Measurements from ENCODE around the gene PDCD5. TPM values are rescaled to one million over a fixed set of nuclear protein-coding genes. Genes with fewer than 3 reads are reported as not detected.

Gene PDCD5
- polyA plus RNA-seq, 3 donors: 41.4 to 84.5 (median 79.9) TPM

GRCh38 chr19:32542477-32543108 lies 38.4 kb upstream of the PDCD5 start:
- 93% methylated on average over 4 of the region's 8 CpGs for WGBS (ENCODE audit: insufficient coverage)
- H3K27ac ChIP-seq (ENCODE audit: low read depth in 1 of 2, low read length in 2 of 2): no peak overlapping the region
- TF ChIP-seq CTCF (IDR thresholded peaks at IDR 0.05): no peak

GRCh38 chr19:32543115-32543900 lies 37.7 kb upstream of the PDCD5 start:
- H3K4me1 ChIP-seq (ENCODE audit: control insufficient read depth in 1 of 2, insufficient read depth in 2 of 2, low read length in 2 of 2): no peaks in the 10 kb centered on the region
- WGBS (ENCODE audit: insufficient coverage): 81% methylated on average over 6 of the region's 11 CpGs
- H3K9me3 ChIP-seq (replicated peaks in 1 of 2; ENCODE audit: control insufficient read depth in 1 of 2, insufficient read depth in 1 of 2, low read length in 2 of 2): no peaks in the 10 kb centered on the region
- H3K9ac ChIP-seq (ENCODE audit: insufficient read depth, low read length, poor library complexity, severe bottlenecking): no peak overlapping the region
- no peak overlapping the region for H3K4me2 ChIP-seq (replicated peaks; ENCODE audit: extremely low read depth, low read length, poor library complexity, severe bottlenecking)
- no peaks in the 10 kb centered on the region for H3K36me3 ChIP-seq (replicated peaks in 1 of 2; ENCODE audit: control insufficient read depth in 1 of 2, insufficient read depth in 2 of 2, low read length in 2 of 2)
- no peak overlapping the region for H2AFZ ChIP-seq (ENCODE audit: insufficient read depth, low read depth, low read length, poor library complexity, severe bottlenecking)
- no peaks in the 10 kb centered on the region for H3K36me3 Mint-ChIP-seq
- H3K27ac Mint-ChIP-seq: no peak overlapping the region
- no peak overlapping the region for H3K4me3 Mint-ChIP-seq
- H3K79me2 ChIP-seq (ENCODE audit: insufficient read depth, low read length): no peaks in the 10 kb centered on the region
- no peaks in the 10 kb centered on the region for H3K27me3 ChIP-seq (ENCODE audit: control insufficient read depth in 2 of 2, insufficient read depth in 2 of 2, low read length in 2 of 2)
- intact Hi-C loops (cut with micrococcal nuclease): no loop called here
- peaks cover 2 to 11% (median 11%) of the 10 kb centered on the region in 7 donors for H3K9me3 Mint-ChIP-seq
- no peaks in the 10 kb centered on the region for H3K4me1 Mint-ChIP-seq
- DNase-seq: no peak
- peaks cover 6 to 16% (median 10%) of the 10 kb centered on the region in 3 donors for H3K27me3 Mint-ChIP-seq (ENCODE audit: low read depth in 3 of 3)
- no peaks in the 10 kb centered on the region for H4K20me1 ChIP-seq (ENCODE audit: insufficient read depth, low read length)
- no peak overlapping the region for H3K27ac ChIP-seq (ENCODE audit: low read depth in 1 of 2, low read length in 2 of 2)
- H3K4me3 ChIP-seq (replicated peaks in 1 of 3; ENCODE audit: low read depth in 2 of 3, low read length in 3 of 3): no peak overlapping the region
- no peak for TF ChIP-seq CTCF (IDR thresholded peaks at IDR 0.05)

More at GRCh38 chr19:32542477-32543108, 38.4 kb upstream of the PDCD5 start:
- no peak overlapping the region for H3K4me3 Mint-ChIP-seq
- Histone ChIP-seq H3K27me3 (ENCODE audit: control insufficient read depth in 2 of 2, insufficient read depth in 2 of 2, low read length in 2 of 2) (no peaks in the 10 kb centered on the region), H4K20me1 (ENCODE audit: insufficient read depth, low read length) (no peaks in the 10 kb centered on the region), H3K79me2 (ENCODE audit: insufficient read depth, low read length) (no peaks in the 10 kb centered on the region), H3K4me2 (replicated peaks; ENCODE audit: extremely low read depth, low read length, poor library complexity, severe bottlenecking) (no peak overlapping the region), H3K9ac (ENCODE audit: insufficient read depth, low read length, poor library complexity, severe bottlenecking) (no peak overlapping the region), H3K36me3 (replicated peaks in 1 of 2; ENCODE audit: control insufficient read depth in 1 of 2, insufficient read depth in 2 of 2, low read length in 2 of 2) (no peaks in the 10 kb centered on the region), H2AFZ (ENCODE audit: insufficient read depth, low read depth, low read length, poor library complexity, severe bottlenecking) (no peak overlapping the region), H3K4me1 (ENCODE audit: control insufficient read depth in 1 of 2, insufficient read depth in 2 of 2, low read length in 2 of 2) (no peaks in the 10 kb centered on the region), H3K9me3 (replicated peaks in 1 of 2; ENCODE audit: control insufficient read depth in 1 of 2, insufficient read depth in 1 of 2, low read length in 2 of 2) (no peaks in the 10 kb centered on the region), H3K4me3 (replicated peaks in 1 of 3; ENCODE audit: low read depth in 2 of 3, low read length in 3 of 3) (no peak overlapping the region)
- intact Hi-C loops (cut with micrococcal nuclease): no loop called here
- peaks cover 6 to 16% (median 11%) of the 10 kb centered on the region in 3 donors for H3K27me3 Mint-ChIP-seq (ENCODE audit: low read depth in 3 of 3)
- peaks cover 4 to 18% (median 11%) of the 10 kb centered on the region in 7 donors for H3K9me3 Mint-ChIP-seq
- H3K36me3 Mint-ChIP-seq: no peaks in the 10 kb centered on the region
- no peaks in the 10 kb centered on the region for H3K4me1 Mint-ChIP-seq
- DNase-seq: no peak
- H3K27ac Mint-ChIP-seq: no peak overlapping the region

Measured in CD14-positive monocyte (primary cell).